Ishikawa (cell line): ENCODE results near the gene MAN2B2.

ENCODE experiments used
- CEBPB ChIP-seq: IDR thresholded peaks from 2 replicates; pipeline ENCODE4 v1.6.1; 2012
- CREB1 ChIP-seq: IDR thresholded peaks from 2 replicates; pipeline ENCODE4 v1.6.1; 2012; ENCODE audit warnings: low read depth
- EGR1 ChIP-seq: IDR thresholded peaks from 2 replicates; pipeline ENCODE4 v1.6.1; 2012
- EP300 ChIP-seq: IDR thresholded peaks from 2 replicates; pipeline ENCODE4 v1.6.1; 2012; ENCODE audit warnings: borderline replicate concordance
- FOXM1 ChIP-seq: IDR thresholded peaks from 2 replicates; pipeline ENCODE4 v1.6.1; 2012; ENCODE audit warnings: low read depth, borderline replicate concordance
- NFIC ChIP-seq: IDR thresholded peaks from 2 replicates; pipeline ENCODE4 v1.6.1; 2012
- RAD21 ChIP-seq: IDR thresholded peaks from 2 replicates; pipeline ENCODE4 v1.6.1; 2012; ENCODE audit warnings: low read depth
- TAF1 ChIP-seq: IDR thresholded peaks from 2 replicates; pipeline ENCODE4 v1.6.1; 2012; ENCODE audit warnings: low read depth, mild to moderate bottlenecking
- TCF12 ChIP-seq: IDR thresholded peaks from 2 replicates; pipeline ENCODE4 v1.6.1; 2012; ENCODE audit warnings: low read depth
- TEAD4 ChIP-seq: IDR thresholded peaks from 2 replicates; pipeline ENCODE4 v1.6.1; 2012
- YY1 ChIP-seq: IDR thresholded peaks from 2 replicates; pipeline ENCODE4 v1.6.1; 2012; ENCODE audit warnings: low read depth
- ZBTB7A ChIP-seq: IDR thresholded peaks from 2 replicates; pipeline ENCODE4 v1.6.1; 2012; ENCODE audit warnings: low read depth
- TF ChIP-seq, protein P1 (sequence below): IDR thresholded peaks from 2 replicates; pipeline ENCODE4 v1.6.1; 2012
- TF ChIP-seq, protein P2 (sequence below): IDR thresholded peaks from 2 replicates; pipeline ENCODE4 v1.6.1; 2012
- TF ChIP-seq, protein P3 (sequence below): IDR thresholded peaks from 2 replicates; pipeline ENCODE4 v1.6.1; 2012; ENCODE audit warnings: low read depth, mild to moderate bottlenecking

MAN2B2 gene

DNA sequence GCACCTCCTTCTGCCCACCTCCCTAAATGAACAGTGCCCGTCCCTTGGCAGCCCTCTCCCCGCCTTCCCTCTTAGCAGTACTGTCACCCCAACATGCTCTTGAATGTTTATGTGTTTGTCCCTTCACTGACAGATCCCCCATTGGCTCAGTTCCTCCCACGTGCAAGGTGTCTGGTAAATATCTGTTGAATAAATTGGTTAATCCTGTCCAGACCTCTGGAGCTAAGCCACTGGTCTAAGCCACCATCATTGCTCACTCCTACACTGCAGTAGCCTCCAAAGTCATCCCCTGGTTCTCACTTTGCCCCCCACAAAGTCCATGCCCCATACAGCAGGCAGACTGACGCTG, 26.1 kb upstream of the MAN2B2 start:
- TF ChIP-seq CEBPB (no peak), EGR1 (no peak), YY1 (no peak)
- TF ChIP-seq, protein P1, sequence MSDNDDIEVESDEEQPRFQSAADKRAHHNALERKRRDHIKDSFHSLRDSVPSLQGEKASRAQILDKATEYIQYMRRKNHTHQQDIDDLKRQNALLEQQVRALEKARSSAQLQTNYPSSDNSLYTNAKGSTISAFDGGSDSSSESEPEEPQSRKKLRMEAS: no peak

DNA sequence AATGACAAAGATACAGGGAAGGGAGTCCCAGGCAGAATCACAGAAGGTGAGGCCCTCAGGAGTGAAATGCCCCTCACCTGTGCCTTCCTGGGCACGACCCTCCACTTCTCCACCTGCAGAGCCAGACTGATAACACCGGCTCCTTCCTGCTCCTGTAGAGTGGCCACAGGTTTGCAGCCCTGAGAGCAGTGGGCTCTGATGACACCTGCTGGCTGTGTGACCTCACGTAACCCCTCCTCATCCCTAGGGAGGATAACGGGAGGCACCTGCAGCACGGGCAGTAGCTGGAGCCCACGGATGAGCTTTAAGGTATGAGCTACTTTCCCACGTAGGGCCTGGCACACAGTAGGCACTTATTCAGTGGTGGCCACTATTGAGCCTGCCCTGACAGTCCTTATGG, 25.5 kb upstream of the MAN2B2 start:
- TF ChIP-seq CREB1 (no peak), TCF12 (no peak), TEAD4 (no peak), RAD21 (peak; percentile 21; the same call in 1 of the 2 replicates)

DNA sequence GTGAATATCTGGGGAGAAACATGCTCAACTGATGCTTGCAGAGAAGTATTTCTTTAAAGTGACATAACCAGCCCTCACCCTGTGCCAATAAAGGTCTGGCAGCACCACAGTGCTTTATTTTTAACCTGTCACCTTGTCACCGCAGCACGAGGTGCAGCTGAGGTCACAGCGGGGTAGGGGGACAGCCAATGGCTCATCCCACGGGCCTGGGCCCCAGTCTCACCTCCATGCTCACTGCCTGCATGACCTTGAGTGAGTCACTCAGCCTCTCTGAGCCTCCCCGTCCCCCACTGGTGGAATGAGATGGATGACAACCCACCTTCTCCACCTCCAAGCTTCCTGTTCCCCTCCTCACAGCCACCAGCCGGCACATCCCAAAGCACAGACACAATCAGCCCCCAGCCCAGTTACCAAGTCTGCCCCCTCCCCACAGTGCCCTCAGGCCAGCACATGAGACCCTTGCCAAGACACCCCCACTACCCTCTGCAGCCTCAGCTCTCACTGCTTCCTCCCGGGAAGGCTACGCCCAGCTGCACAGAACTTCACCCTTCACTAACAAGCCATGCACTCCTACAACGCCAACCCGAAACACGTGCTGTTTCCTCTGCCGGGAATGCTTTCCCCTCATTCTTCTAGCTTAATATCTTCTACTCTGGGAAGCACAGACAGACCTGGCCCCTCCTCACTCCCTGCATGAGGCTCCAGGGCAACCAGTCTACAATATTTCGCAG, 24.9 kb upstream of the MAN2B2 start:
- TF ChIP-seq, protein P2, sequence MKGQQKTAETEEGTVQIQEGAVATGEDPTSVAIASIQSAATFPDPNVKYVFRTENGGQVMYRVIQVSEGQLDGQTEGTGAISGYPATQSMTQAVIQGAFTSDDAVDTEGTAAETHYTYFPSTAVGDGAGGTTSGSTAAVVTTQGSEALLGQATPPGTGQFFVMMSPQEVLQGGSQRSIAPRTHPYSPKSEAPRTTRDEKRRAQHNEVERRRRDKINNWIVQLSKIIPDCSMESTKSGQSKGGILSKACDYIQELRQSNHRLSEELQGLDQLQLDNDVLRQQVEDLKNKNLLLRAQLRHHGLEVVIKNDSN: no peak
- TF ChIP-seq CREB1 (no peak), TCF12 (no peak), EGR1 (no peak), FOXM1 (no peak), TAF1 (no peak), TEAD4 (no peak), NFIC (no peak), RAD21 (no peak), EP300 (no peak), CEBPB (no peak), ZBTB7A (no peak)
- TF ChIP-seq, protein P1: no peak
- TF ChIP-seq, protein P3, sequence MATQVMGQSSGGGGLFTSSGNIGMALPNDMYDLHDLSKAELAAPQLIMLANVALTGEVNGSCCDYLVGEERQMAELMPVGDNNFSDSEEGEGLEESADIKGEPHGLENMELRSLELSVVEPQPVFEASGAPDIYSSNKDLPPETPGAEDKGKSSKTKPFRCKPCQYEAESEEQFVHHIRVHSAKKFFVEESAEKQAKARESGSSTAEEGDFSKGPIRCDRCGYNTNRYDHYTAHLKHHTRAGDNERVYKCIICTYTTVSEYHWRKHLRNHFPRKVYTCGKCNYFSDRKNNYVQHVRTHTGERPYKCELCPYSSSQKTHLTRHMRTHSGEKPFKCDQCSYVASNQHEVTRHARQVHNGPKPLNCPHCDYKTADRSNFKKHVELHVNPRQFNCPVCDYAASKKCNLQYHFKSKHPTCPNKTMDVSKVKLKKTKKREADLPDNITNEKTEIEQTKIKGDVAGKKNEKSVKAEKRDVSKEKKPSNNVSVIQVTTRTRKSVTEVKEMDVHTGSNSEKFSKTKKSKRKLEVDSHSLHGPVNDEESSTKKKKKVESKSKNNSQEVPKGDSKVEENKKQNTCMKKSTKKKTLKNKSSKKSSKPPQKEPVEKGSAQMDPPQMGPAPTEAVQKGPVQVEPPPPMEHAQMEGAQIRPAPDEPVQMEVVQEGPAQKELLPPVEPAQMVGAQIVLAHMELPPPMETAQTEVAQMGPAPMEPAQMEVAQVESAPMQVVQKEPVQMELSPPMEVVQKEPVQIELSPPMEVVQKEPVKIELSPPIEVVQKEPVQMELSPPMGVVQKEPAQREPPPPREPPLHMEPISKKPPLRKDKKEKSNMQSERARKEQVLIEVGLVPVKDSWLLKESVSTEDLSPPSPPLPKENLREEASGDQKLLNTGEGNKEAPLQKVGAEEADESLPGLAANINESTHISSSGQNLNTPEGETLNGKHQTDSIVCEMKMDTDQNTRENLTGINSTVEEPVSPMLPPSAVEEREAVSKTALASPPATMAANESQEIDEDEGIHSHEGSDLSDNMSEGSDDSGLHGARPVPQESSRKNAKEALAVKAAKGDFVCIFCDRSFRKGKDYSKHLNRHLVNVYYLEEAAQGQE: no peak

DNA sequence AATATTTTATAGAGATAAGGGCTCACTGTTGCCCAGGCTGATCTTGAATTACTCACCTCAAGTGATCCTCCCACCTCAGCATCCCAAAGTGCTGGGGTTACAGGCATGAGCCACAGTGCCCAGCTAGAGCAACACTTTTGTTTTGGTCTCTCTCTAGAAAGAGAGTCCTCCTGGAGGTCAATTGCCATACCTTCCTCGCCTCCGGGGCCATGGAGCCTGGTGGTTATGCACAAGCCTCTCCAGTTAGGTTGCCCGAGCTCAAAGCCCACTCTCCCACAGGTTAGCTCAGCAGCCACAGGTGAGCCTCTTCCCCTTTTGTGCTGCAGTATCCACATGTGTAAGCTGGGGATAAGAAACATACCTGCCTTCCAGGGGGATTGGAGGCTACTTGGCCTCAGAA, 24.2 kb upstream of the MAN2B2 start:
- TF ChIP-seq TEAD4: no peak
- TF ChIP-seq, protein P2: no peak
- TF ChIP-seq CREB1: no peak
- no peak for TF ChIP-seq ZBTB7A
- TF ChIP-seq, protein P3: no peak
- no peak for TF ChIP-seq FOXM1
- TF ChIP-seq RAD21: no peak
- no peak for TF ChIP-seq NFIC
- TF ChIP-seq, protein P1: no peak

DNA sequence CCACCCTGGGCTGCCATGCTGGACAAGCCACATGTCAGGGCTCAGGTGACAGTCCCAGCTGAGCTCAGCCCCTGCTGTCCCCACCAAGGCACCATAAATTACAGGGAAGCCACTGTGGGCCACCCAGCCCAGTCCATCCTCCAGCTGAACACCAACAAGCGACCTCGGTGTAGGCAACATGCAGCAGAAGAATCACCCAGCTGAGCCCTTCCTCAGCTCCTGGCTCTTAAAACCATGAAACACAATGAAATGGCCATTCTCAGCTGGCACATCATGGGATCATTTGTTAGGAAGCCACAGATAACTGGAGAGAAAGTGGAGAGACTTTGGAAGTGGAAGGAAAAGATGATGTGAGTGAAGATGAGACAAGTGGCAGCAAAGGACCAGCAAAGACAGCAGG, 23.3 kb upstream of the MAN2B2 start:
- TF ChIP-seq, protein P2: no peak
- no peak for TF ChIP-seq FOXM1
- TF ChIP-seq TEAD4: no peak
- no peak for TF ChIP-seq CEBPB
- TF ChIP-seq NFIC: no peak
- TF ChIP-seq ZBTB7A: no peak
- no peak for TF ChIP-seq TAF1
- no peak for TF ChIP-seq CREB1
- no peak for TF ChIP-seq RAD21

DNA sequence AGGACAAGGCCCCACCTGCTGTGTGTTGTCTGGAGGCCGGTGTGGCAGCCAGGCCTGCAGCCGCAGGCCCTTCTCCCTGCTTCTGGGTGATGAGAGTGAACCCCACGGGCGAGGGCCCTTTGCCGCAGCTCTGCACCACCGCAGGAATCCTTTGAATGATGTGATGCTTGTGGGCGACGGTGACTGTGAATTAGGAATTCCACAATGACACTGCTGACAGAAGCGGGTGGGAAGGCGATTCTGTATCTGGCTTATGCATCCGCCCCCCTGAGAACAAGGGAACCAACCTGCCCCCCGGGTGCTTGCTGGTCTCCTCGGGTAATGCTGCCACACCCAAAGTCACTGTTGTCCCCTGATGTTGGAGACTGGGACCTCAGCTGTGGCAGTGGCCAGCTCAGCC, 19.5 kb upstream of the MAN2B2 start:
- no peak for TF ChIP-seq NFIC
- TF ChIP-seq, protein P3: no peak
- TF ChIP-seq EP300: no peak
- no peak for TF ChIP-seq ZBTB7A
- TF ChIP-seq TEAD4: no peak
- no peak for TF ChIP-seq TCF12
- TF ChIP-seq EGR1: no peak
- no peak for TF ChIP-seq CREB1
- TF ChIP-seq, protein P1: no peak
- no peak for TF ChIP-seq RAD21
- no peak for TF ChIP-seq CEBPB
- no peak for TF ChIP-seq TAF1
- no peak for TF ChIP-seq YY1
- TF ChIP-seq FOXM1: no peak
